DOHH2 (cell line): ENCODE measurements around the gene KRTAP19-1.
A peak's percentile ranks its signal among the peaks of the same experiment; 100 is the strongest.

ENCODE experiments used
- H3F3A ChIP-seq: fragments of 200-600 bp; sonication (generic), shearing (Covaris generic); 2 replicates; pipeline ENCODE4 v1.6.0; 2016; ENCODE audit warnings: antibody characterized with exemption, mild to moderate bottlenecking; ENCODE audit not compliant: control insufficient read depth, insufficient read depth
- H3K27ac ChIP-seq: fragments of 200-600 bp; sonication (generic); 2 replicates; pipeline ENCODE4 v1.5.1; 2014; ENCODE audit warnings: low read depth, mild to moderate bottlenecking, low read length, moderate library complexity
- H3K27me3 ChIP-seq: fragments of 200-600 bp; sonication (generic); 2 replicates; pipeline ENCODE4 v1.6.1; 2014; ENCODE audit warnings: mild to moderate bottlenecking, low read length, mixed read lengths; ENCODE audit not compliant: control insufficient read depth
- H3K36me3 ChIP-seq: fragments of 200-600 bp; sonication (generic); 2 replicates; pipeline ENCODE4 v1.6.1; 2014; ENCODE audit warnings: mild to moderate bottlenecking, low read length, moderate library complexity, mixed read lengths; ENCODE audit not compliant: control insufficient read depth
- H3K4me1 ChIP-seq: fragments of 200-600 bp; sonication (generic); 2 replicates; pipeline ENCODE4 v1.6.1; 2014; ENCODE audit warnings: mild to moderate bottlenecking, low read length, mixed read lengths; ENCODE audit not compliant: control insufficient read depth
- H3K4me2 ChIP-seq: fragments of 200-600 bp; sonication (generic); 2 replicates; pipeline ENCODE4 v1.6.0; 2014; ENCODE audit warnings: mild to moderate bottlenecking, low read length, moderate library complexity
- H3K4me3 ChIP-seq: fragments of 200-600 bp; sonication (generic); 2 replicates; pipeline ENCODE4 v1.5.1; 2014; ENCODE audit warnings: mild to moderate bottlenecking, low read length, mixed read lengths
- H3K79me2 ChIP-seq: fragments of 200-600 bp; sonication (generic); 2 replicates; pipeline ENCODE4 v1.6.1; 2014; ENCODE audit warnings: mild to moderate bottlenecking, low read length, mixed read lengths; ENCODE audit not compliant: control insufficient read depth
- H3K9me2 ChIP-seq: fragments of 200-600 bp; sonication (generic); replicated peaks from 2 replicates; pipeline ENCODE4 v1.6.1; 2014; ENCODE audit warnings: mild to moderate bottlenecking, low read length, mixed read lengths; ENCODE audit not compliant: control insufficient read depth
- H3K9me3 ChIP-seq: fragments of 200-600 bp; sonication (generic); 2 replicates; pipeline ENCODE4 v1.6.1; 2014; ENCODE audit warnings: antibody characterized with exemption, low read length, mixed read lengths; ENCODE audit not compliant: control insufficient read depth, insufficient read depth
- H4K20me1 ChIP-seq: fragments of 200-600 bp; sonication (generic); 2 replicates; pipeline ENCODE4 v1.6.0; 2014; ENCODE audit warnings: low read depth, mild to moderate bottlenecking, antibody characterized with exemption, low read length, moderate library complexity; ENCODE audit not compliant: control insufficient read depth, insufficient read depth
- CTCF ChIP-seq: fragments of 200-600 bp; sonication (generic); IDR thresholded peaks from one replicate; pipeline ENCODE4 v1.5.1; 2014; ENCODE audit warnings: antibody characterized with exemption, mild to moderate bottlenecking, low read depth, low read length; ENCODE audit not compliant: poor library complexity, severe bottlenecking
- EZH2phosphoT487 ChIP-seq: fragments of 200-600 bp; sonication (generic); IDR thresholded peaks from 2 replicates; pipeline ENCODE4 v1.6.1; 2017; ENCODE audit warnings: borderline replicate concordance, mild to moderate bottlenecking, antibody characterized with exemption, low read length, moderate library complexity, mixed read lengths

KRTAP19-1 gene

GRCh38 chr21:30437010-30437565, 43.1 kb downstream of the KRTAP19-1 start:
- Histone ChIP-seq H3K79me2 (no peaks in the 10 kb centered on the region), H3K4me1 (no peaks in the 10 kb centered on the region), H3K9me2 (no peaks in the 10 kb centered on the region), H3K36me3 (no peaks in the 10 kb centered on the region), H3F3A (no peaks in the 10 kb centered on the region), H3K4me3 (no peak overlapping the region), H3K27ac (no peak overlapping the region), H3K9me3 (no peaks in the 10 kb centered on the region), H3K27me3 (no peaks in the 10 kb centered on the region), H4K20me1 (no peaks in the 10 kb centered on the region), H3K4me2 (no peak overlapping the region)
- no peak for TF ChIP-seq EZH2phosphoT487
- no peak for TF ChIP-seq CTCF

GRCh38 chr21:30434033-30434631, 46.0 kb downstream of the KRTAP19-1 start:
- Histone ChIP-seq H3K4me2 (no peak overlapping the region), H3K27me3 (no peaks in the 10 kb centered on the region)
- TF ChIP-seq EZH2phosphoT487 = no peak
- peak; percentile 73 for TF ChIP-seq CTCF

GRCh38 chr21:30430170-30430655, 50.0 kb downstream of the KRTAP19-1 start, which contains the start of gene KRTAP13-4:
Gene KRTAP13-4 (plus strand): TSS chr21:30430220. CDS start chr21:30430276, 56 bp downstream.
- Histone ChIP-seq H3K4me1 (no peaks in the 10 kb centered on the region), H4K20me1 (no peaks in the 10 kb centered on the region), H3K9me3 (no peaks in the 10 kb centered on the region), H3K79me2 (no peaks in the 10 kb centered on the region), H3K36me3 (no peaks in the 10 kb centered on the region), H3K27me3 (no peaks in the 10 kb centered on the region), H3K9me2 (no peaks in the 10 kb centered on the region), H3K4me2 (no peak within 1 kb of the TSS), H3K27ac (no peak within 1 kb of the TSS), H3K4me3 (no peak within 1 kb of the TSS), H3F3A (no peaks in the 10 kb centered on the region)
- TF ChIP-seq EZH2phosphoT487 = no peak
- TF ChIP-seq CTCF = no peak

More at GRCh38 chr21:30434033-30434631, 46.0 kb downstream of the KRTAP19-1 start:
- H3K4me1 ChIP-seq = no peaks in the 10 kb centered on the region
- H3K9me3 ChIP-seq = no peaks in the 10 kb centered on the region
- no peaks in the 10 kb centered on the region for H3K9me2 ChIP-seq
- no peak overlapping the region for H3K27ac ChIP-seq
- H3F3A ChIP-seq = no peaks in the 10 kb centered on the region
- H3K79me2 ChIP-seq = no peaks in the 10 kb centered on the region
- H3K36me3 ChIP-seq = no peaks in the 10 kb centered on the region
- H4K20me1 ChIP-seq = no peaks in the 10 kb centered on the region
- no peak overlapping the region for H3K4me3 ChIP-seq
